ENCODE data around the gene PRKD1.
"Not testable (repeated sequence)": the region's sequence is repeated elsewhere in the genome, so short reads cannot be mapped to it uniquely, and the experiment has no call there.

- not testable (repeated sequence) for TF ChIP-seq CTCF (IDR thresholded peaks at IDR 0.05 in 8 of 11, conservative IDR thresholded peaks at IDR 0.05 in 3 of 11); POLR2AphosphoS5 (IDR thresholded peaks at IDR 0.05); POLR2A (IDR thresholded peaks at IDR 0.05)
These were observed 87.2 kb downstream of the PRKD1 start for GRCh38 chr14:29840369-29840892.

Measured in spleen (tissue), 7 donors.